GM20000 (cell line): ENCODE results near the gene FZD4.

Experiments
- DNase-seq: peaks from one replicate; pipeline ENCODE4 v3.0.0; 2012; ENCODE audit warnings: low spot score
- CTCF ChIP-seq: IDR thresholded peaks from 2 replicates; pipeline ENCODE4 v1.5.1; 2012; ENCODE audit warnings: mild to moderate bottlenecking, control low read depth; ENCODE audit errors: extremely low read depth, missing control alignments

The FZD4 gene

GRCh38 chr11:86901599-86901998 lies 53.6 kb downstream of the FZD4 start:
- no peak for TF ChIP-seq CTCF
- DNase-seq = no peak

GRCh38 chr11:86900162-86900561 lies 55.0 kb downstream of the FZD4 start:
- no peak for DNase-seq
- TF ChIP-seq CTCF = no peak

GRCh38 chr11:86898689-86899088 lies 56.5 kb downstream of the FZD4 start:
- no peak for DNase-seq
- TF ChIP-seq CTCF = no peak

- DNase-seq = no peak
- TF ChIP-seq CTCF = no peak
Measured at GRCh38 chr11:86896441-86896841, 58.8 kb downstream of the FZD4 start.
